Activated T-cell treated with anti-CD3 and anti-CD28 coated beads for 4 hours (primary cell): ENCODE data around the gene DLGAP4.

Experiments used
- DNase-seq: peaks from one replicate; pipeline ENCODE4 v3.0.0-alpha.2; 2020

The DLGAP4 gene

GRCh38 chr20:36386236-36386635 lies 80.1 kb downstream of the DLGAP4 start:
- no peak for DNase-seq

GRCh38 chr20:36390269-36390668 lies 84.1 kb downstream of the DLGAP4 start:
- DNase-seq: no peak

- DNase-seq: no peak
Measured at GRCh38 chr20:36390719-36391415, 84.7 kb downstream of the DLGAP4 start.

- DNase-seq: no peak
Measured at GRCh38 chr20:36391456-36391855, 85.3 kb downstream of the DLGAP4 start.

GRCh38 chr20:36391955-36392354 lies 85.8 kb downstream of the DLGAP4 start:
- DNase-seq: no peak

- DNase-seq: no peak
Measured at GRCh38 chr20:36392989-36393388, 86.8 kb downstream of the DLGAP4 start.

GRCh38 chr20:36394340-36394965 lies 88.3 kb downstream of the DLGAP4 start:
- DNase-seq: no peak

GRCh38 chr20:36396340-36396739 lies 90.2 kb downstream of the DLGAP4 start:
- no peak for DNase-seq

- DNase-seq: no peak
Measured at GRCh38 chr20:36396847-36397630, 90.9 kb downstream of the DLGAP4 start.

GRCh38 chr20:36398515-36398914 lies 92.4 kb downstream of the DLGAP4 start:
- DNase-seq: no peak

- DNase-seq: no peak
Measured at GRCh38 chr20:36399147-36399968, 93.2 kb downstream of the DLGAP4 start.

GRCh38 chr20:36399969-36400545 lies 93.9 kb downstream of the DLGAP4 start:
- no peak for DNase-seq

- no peak for DNase-seq
Measured at GRCh38 chr20:36400909-36401735, 95.0 kb downstream of the DLGAP4 start.

GRCh38 chr20:36402708-36403107 lies 96.6 kb downstream of the DLGAP4 start:
- no peak for DNase-seq

- no peak for DNase-seq
Measured at GRCh38 chr20:36404435-36404978, 98.4 kb downstream of the DLGAP4 start.

GRCh38 chr20:36405255-36405654 lies 99.1 kb downstream of the DLGAP4 start:
- no peak for DNase-seq

GRCh38 chr20:36407199-36407733 lies 101.1 kb downstream of the DLGAP4 start:
- DNase-seq: no peak

- no peak for DNase-seq
Measured at GRCh38 chr20:36408219-36408618, 102.1 kb downstream of the DLGAP4 start.

- no peak for DNase-seq
Measured at GRCh38 chr20:36411861-36412454, 105.8 kb downstream of the DLGAP4 start.

GRCh38 chr20:36415475-36416002 lies 109.4 kb downstream of the DLGAP4 start:
- DNase-seq: no peak
